Measurements from ENCODE around the gene CDKL2.
"Not testable (repeated sequence)": the region's sequence is repeated elsewhere in the genome, so short reads cannot be mapped to it uniquely, and the experiment has no call there.

The CDKL2 gene

GRCh38 chr4:75630174-75630936, at the start of gene CDKL2:
Gene CDKL2, minus strand, starts transcription at chr4:75630528. Its CDS starts 4,540 bp downstream, at chr4:75625988.
- H3K9me3 Mint-ChIP-seq = no peaks in the 10 kb centered on the region
- no peaks in the 10 kb centered on the region for H3K27me3 Mint-ChIP-seq
- ATAC-seq (peak; percentile 99), DNase-seq (peak; percentile 90 to 93)
- H3K4me3 Mint-ChIP-seq = peak within 1 kb of the TSS; percentile 88 to 89
- H3K27ac Mint-ChIP-seq = peak within 1 kb of the TSS; percentile 71 to 90
- peaks cover 28% of the 10 kb centered on the region for H3K4me1 Mint-ChIP-seq

- Mint-ChIP-seq H3K27ac (no peak overlapping the region), H3K9me3 (no peaks in the 10 kb centered on the region), H3K27me3 (no peaks in the 10 kb centered on the region), H3K4me3 (no peak overlapping the region), H3K4me1 (peaks cover 25% of the 10 kb centered on the region)
- no peak for ATAC-seq
- DNase-seq = no peak
Observed at GRCh38 chr4:75678965-75679364, 48.6 kb upstream of the CDKL2 start.

GRCh38 chr4:75678473-75678872, 48.1 kb upstream of the CDKL2 start:
- Mint-ChIP-seq H3K4me3 (no peak overlapping the region), H3K27me3 (no peaks in the 10 kb centered on the region), H3K27ac (no peak overlapping the region), H3K4me1 (peaks cover 24% of the 10 kb centered on the region), H3K9me3 (no peaks in the 10 kb centered on the region)
- DNase-seq (no peak), ATAC-seq (no peak)

- H3K4me1 Mint-ChIP-seq = peaks cover 18% of the 10 kb centered on the region
- H3K4me3 Mint-ChIP-seq = no peak overlapping the region
Observed at GRCh38 chr4:75675004-75675531, 44.7 kb upstream of the CDKL2 start.

GRCh38 chr4:75673959-75674328, 43.6 kb upstream of the CDKL2 start:
- peaks cover 27% of the 10 kb centered on the region for H3K4me1 Mint-ChIP-seq
- ATAC-seq = no peak

More at GRCh38 chr4:75675004-75675531, 44.7 kb upstream of the CDKL2 start:
- no peaks in the 10 kb centered on the region for H3K27me3 Mint-ChIP-seq
- H3K9me3 Mint-ChIP-seq = no peaks in the 10 kb centered on the region
- ATAC-seq = no peak
- no peak for DNase-seq
- H3K27ac Mint-ChIP-seq = no peak overlapping the region

GRCh38 chr4:75673027-75673958, 43.0 kb upstream of the CDKL2 start, which contains the start of gene G3BP2:
Gene G3BP2, minus strand, starts transcription at chr4:75673411. Its CDS starts 11,386 bp downstream, at chr4:75662025.
- H3K9me3 Mint-ChIP-seq = no peaks in the 10 kb centered on the region
- peak within 1 kb of the TSS; percentile 97 to 99 for H3K4me3 Mint-ChIP-seq
- H3K27me3 Mint-ChIP-seq = no peaks in the 10 kb centered on the region
- peaks cover 34% of the 10 kb centered on the region for H3K4me1 Mint-ChIP-seq
- peak; percentile 95 to 98 for DNase-seq
- ATAC-seq = peak; percentile 93
- H3K27ac Mint-ChIP-seq = peak within 1 kb of the TSS; percentile 99 to 100

More at GRCh38 chr4:75673959-75674328, 43.6 kb upstream of the CDKL2 start:
- DNase-seq = no peak
- no peaks in the 10 kb centered on the region for H3K27me3 Mint-ChIP-seq
- H3K27ac Mint-ChIP-seq = peak overlapping the region; percentile 99 to 100
- no peaks in the 10 kb centered on the region for H3K9me3 Mint-ChIP-seq
- H3K4me3 Mint-ChIP-seq = peak overlapping the region; percentile 97 to 99

GRCh38 chr4:75672461-75673026, 42.2 kb upstream of the CDKL2 start:
- H3K9me3 Mint-ChIP-seq = no peaks in the 10 kb centered on the region
- DNase-seq (peak; percentile 85 to 89), ATAC-seq (peak; percentile 44)
- peak overlapping the region; percentile 97 to 99 for H3K4me3 Mint-ChIP-seq
- H3K27me3 Mint-ChIP-seq = no peaks in the 10 kb centered on the region
- H3K27ac Mint-ChIP-seq = peak overlapping the region; percentile 99 to 100
- H3K4me1 Mint-ChIP-seq = peaks cover 41% of the 10 kb centered on the region

- DNase-seq (no peak), ATAC-seq (no peak)
- Mint-ChIP-seq H3K4me1 (peaks cover 48% of the 10 kb centered on the region), H3K27ac (peak overlapping the region; percentile 99 to 100), H3K27me3 (no peaks in the 10 kb centered on the region), H3K4me3 (peak overlapping the region; percentile 97 to 99), H3K9me3 (no peaks in the 10 kb centered on the region)
Observed at GRCh38 chr4:75671802-75672421, 41.6 kb upstream of the CDKL2 start.

GRCh38 chr4:75668596-75668995, 38.3 kb upstream of the CDKL2 start:
- Mint-ChIP-seq H3K27ac (peak overlapping the region in 1 of 2 donors; percentile 22), H3K4me3 (peak overlapping the region; percentile 55 to 97), H3K27me3 (no peaks in the 10 kb centered on the region), H3K9me3 (no peaks in the 10 kb centered on the region), H3K4me1 (peaks cover 63% of the 10 kb centered on the region)
- no peak for DNase-seq
- ATAC-seq = no peak

GRCh38 chr4:75667636-75668035, 37.3 kb upstream of the CDKL2 start:
- DNase-seq, ATAC-seq, H3K27me3 Mint-ChIP-seq, H3K9me3 Mint-ChIP-seq: not testable (repeated sequence)
- H3K27ac Mint-ChIP-seq = peak overlapping the region; percentile 87 to 97
- peaks cover 66% of the 10 kb centered on the region for H3K4me1 Mint-ChIP-seq
- peak overlapping the region; percentile 55 to 97 for H3K4me3 Mint-ChIP-seq

- H3K27ac Mint-ChIP-seq = peak overlapping the region; percentile 97 to 99
- ATAC-seq (peak; percentile 83), DNase-seq (no peak)
- no peaks in the 10 kb centered on the region for H3K27me3 Mint-ChIP-seq
- peak overlapping the region; percentile 74 to 97 for H3K4me3 Mint-ChIP-seq
- H3K4me1 Mint-ChIP-seq = peaks cover 72% of the 10 kb centered on the region
- H3K9me3 Mint-ChIP-seq = no peaks in the 10 kb centered on the region
Observed at GRCh38 chr4:75666299-75666698, 36.0 kb upstream of the CDKL2 start.

- H3K27me3 Mint-ChIP-seq, ATAC-seq, H3K9me3 Mint-ChIP-seq, DNase-seq: not testable (repeated sequence)
- peaks cover 71% of the 10 kb centered on the region for H3K4me1 Mint-ChIP-seq
- peak overlapping the region in 1 of 2 donors; percentile 97 for H3K27ac Mint-ChIP-seq
- peak overlapping the region; percentile 9 to 62 for H3K4me3 Mint-ChIP-seq
Observed at GRCh38 chr4:75664604-75665003, 34.3 kb upstream of the CDKL2 start.

GRCh38 chr4:75662626-75663025, 32.3 kb upstream of the CDKL2 start:
- Mint-ChIP-seq H3K27ac (peak overlapping the region in 1 of 2 donors; percentile 86), H3K27me3 (no peaks in the 10 kb centered on the region), H3K4me1 (peaks cover 71% of the 10 kb centered on the region), H3K9me3 (no peaks in the 10 kb centered on the region), H3K4me3 (peak overlapping the region in 1 of 2 donors; percentile 29)
- DNase-seq (no peak), ATAC-seq (no peak)

GRCh38 chr4:75660491-75660890, 30.2 kb upstream of the CDKL2 start:
- ATAC-seq (no peak), DNase-seq (no peak)
- H3K9me3 Mint-ChIP-seq = no peaks in the 10 kb centered on the region
- H3K4me3 Mint-ChIP-seq = no peak overlapping the region
- H3K4me1 Mint-ChIP-seq = peaks cover 71% of the 10 kb centered on the region
- no peak overlapping the region for H3K27ac Mint-ChIP-seq
- no peaks in the 10 kb centered on the region for H3K27me3 Mint-ChIP-seq

All from stimulated activated naive CD8-positive, alpha-beta T cell treated with anti-CD3 and anti-CD28 coated beads, Interleukin-15, amount 100 ng/mL, for 72 hours (primary cell).